Measurements from ENCODE around the gene SPRED2. TPM values are rescaled to one million over a fixed set of nuclear protein-coding genes. Genes with fewer than 3 reads are reported as not detected.

The SPRED2 gene
- total RNA-seq, 1 experiment from 2014 or later, result 33.3 TPM

DNA sequence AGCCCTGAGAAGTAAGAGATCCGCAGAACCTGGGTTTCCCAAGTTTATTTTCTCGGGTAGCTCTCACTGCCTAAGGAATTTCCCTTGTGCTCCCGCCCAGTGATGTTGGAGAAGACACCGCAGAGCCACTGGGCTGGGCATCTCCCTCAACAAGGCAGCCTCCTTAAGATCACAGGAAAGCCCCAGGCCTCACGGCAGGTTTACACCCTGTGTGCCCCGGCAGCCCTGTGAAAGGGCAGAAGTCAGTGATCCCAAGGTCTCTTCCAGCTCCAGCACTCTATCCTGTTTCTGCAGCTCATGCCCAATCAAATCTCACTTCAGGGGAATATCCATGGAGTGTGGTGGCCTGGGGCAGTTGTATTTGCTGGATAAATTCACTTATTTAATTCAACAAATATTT, 138.3 kb downstream of the SPRED2 start:
- no peaks in the 10 kb centered on the region for H3K9me3 Mint-ChIP-seq (ENCODE audit: low read depth, unreplicated experiment)
- DNase-seq, result no peak
- H3K4me3 Mint-ChIP-seq (ENCODE audit: low read depth, unreplicated experiment), result no peak overlapping the region
- TF ChIP-seq, protein P1, sequence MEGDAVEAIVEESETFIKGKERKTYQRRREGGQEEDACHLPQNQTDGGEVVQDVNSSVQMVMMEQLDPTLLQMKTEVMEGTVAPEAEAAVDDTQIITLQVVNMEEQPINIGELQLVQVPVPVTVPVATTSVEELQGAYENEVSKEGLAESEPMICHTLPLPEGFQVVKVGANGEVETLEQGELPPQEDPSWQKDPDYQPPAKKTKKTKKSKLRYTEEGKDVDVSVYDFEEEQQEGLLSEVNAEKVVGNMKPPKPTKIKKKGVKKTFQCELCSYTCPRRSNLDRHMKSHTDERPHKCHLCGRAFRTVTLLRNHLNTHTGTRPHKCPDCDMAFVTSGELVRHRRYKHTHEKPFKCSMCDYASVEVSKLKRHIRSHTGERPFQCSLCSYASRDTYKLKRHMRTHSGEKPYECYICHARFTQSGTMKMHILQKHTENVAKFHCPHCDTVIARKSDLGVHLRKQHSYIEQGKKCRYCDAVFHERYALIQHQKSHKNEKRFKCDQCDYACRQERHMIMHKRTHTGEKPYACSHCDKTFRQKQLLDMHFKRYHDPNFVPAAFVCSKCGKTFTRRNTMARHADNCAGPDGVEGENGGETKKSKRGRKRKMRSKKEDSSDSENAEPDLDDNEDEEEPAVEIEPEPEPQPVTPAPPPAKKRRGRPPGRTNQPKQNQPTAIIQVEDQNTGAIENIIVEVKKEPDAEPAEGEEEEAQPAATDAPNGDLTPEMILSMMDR (IDR thresholded peaks at IDR 0.05; ENCODE audit: unreplicated experiment), result no peak
- H3K27ac Mint-ChIP-seq (ENCODE audit: unreplicated experiment), result peak overlapping the region; percentile 15
- no peaks in the 10 kb centered on the region for H3K4me1 Mint-ChIP-seq (ENCODE audit: low read depth, unreplicated experiment)
- BruUV-seq (replicated peaks), result no TSS peak
- H3K27me3 Mint-ChIP-seq (ENCODE audit: unreplicated experiment), result no peaks in the 10 kb centered on the region
- intact Hi-C loops (cut with micrococcal nuclease; ENCODE audit: unreplicated experiment), result no loop called here
- H3K36me3 Mint-ChIP-seq (ENCODE audit: insufficient read depth, unreplicated experiment), result peaks cover 5% of the 10 kb centered on the region
- CTCF ChIA-PET, result interaction anchor here (0.6 kb wide), 1 partner anchor 1649 kb away, joined by 3 read pairs; no protein-coding TSS in a partner anchor

GRCh38 chr2:65293376-65293775, 139.0 kb downstream of the SPRED2 start:
- Mint-ChIP-seq H3K4me1 (ENCODE audit: low read depth, unreplicated experiment) (no peaks in the 10 kb centered on the region), H3K27me3 (ENCODE audit: unreplicated experiment) (no peaks in the 10 kb centered on the region), H3K4me3 (ENCODE audit: low read depth, unreplicated experiment) (no peak overlapping the region), H3K27ac (ENCODE audit: unreplicated experiment) (no peak overlapping the region), H3K36me3 (ENCODE audit: insufficient read depth, unreplicated experiment) (peaks cover 5% of the 10 kb centered on the region), H3K9me3 (ENCODE audit: low read depth, unreplicated experiment) (no peaks in the 10 kb centered on the region)
- DNase-seq, result no peak
- CTCF ChIA-PET, result no interaction called here
- intact Hi-C loops (cut with micrococcal nuclease; ENCODE audit: unreplicated experiment), result no loop called here
- no TSS peak for BruUV-seq (replicated peaks)
- TF ChIP-seq, protein P1 (IDR thresholded peaks at IDR 0.05; ENCODE audit: unreplicated experiment), result no peak

GRCh38 chr2:65292461-65293011, 139.9 kb downstream of the SPRED2 start:
- H3K27me3 Mint-ChIP-seq (ENCODE audit: unreplicated experiment), result no peaks in the 10 kb centered on the region
- no peaks in the 10 kb centered on the region for H3K4me1 Mint-ChIP-seq (ENCODE audit: low read depth, unreplicated experiment)
- no peak overlapping the region for H3K27ac Mint-ChIP-seq (ENCODE audit: unreplicated experiment)
- intact Hi-C loops (cut with micrococcal nuclease; ENCODE audit: unreplicated experiment), result no loop called here
- H3K36me3 Mint-ChIP-seq (ENCODE audit: insufficient read depth, unreplicated experiment), result peaks cover 5% of the 10 kb centered on the region
- BruUV-seq (replicated peaks), result no TSS peak
- DNase-seq, result no peak
- TF ChIP-seq, protein P1 (IDR thresholded peaks at IDR 0.05; ENCODE audit: unreplicated experiment), result no peak
- CTCF ChIA-PET, result no interaction called here
- H3K9me3 Mint-ChIP-seq (ENCODE audit: low read depth, unreplicated experiment), result no peaks in the 10 kb centered on the region
- H3K4me3 Mint-ChIP-seq (ENCODE audit: low read depth, unreplicated experiment), result no peak overlapping the region

- H3K27ac Mint-ChIP-seq (ENCODE audit: unreplicated experiment), result no peak overlapping the region
- H3K4me1 Mint-ChIP-seq (ENCODE audit: low read depth, unreplicated experiment), result no peaks in the 10 kb centered on the region
- intact Hi-C loops (cut with micrococcal nuclease; ENCODE audit: unreplicated experiment), result no loop called here
- peaks cover 5% of the 10 kb centered on the region for H3K36me3 Mint-ChIP-seq (ENCODE audit: insufficient read depth, unreplicated experiment)
- no peak for DNase-seq
- CTCF ChIA-PET, result no interaction called here
- no peak overlapping the region for H3K4me3 Mint-ChIP-seq (ENCODE audit: low read depth, unreplicated experiment)
- BruUV-seq (replicated peaks), result no TSS peak
- no peaks in the 10 kb centered on the region for H3K9me3 Mint-ChIP-seq (ENCODE audit: low read depth, unreplicated experiment)
- H3K27me3 Mint-ChIP-seq (ENCODE audit: unreplicated experiment), result no peaks in the 10 kb centered on the region
- TF ChIP-seq, protein P1 (IDR thresholded peaks at IDR 0.05; ENCODE audit: unreplicated experiment), result no peak
Observed at GRCh38 chr2:65292106-65292400, 140.3 kb downstream of the SPRED2 start.
